HG02885 (cell line): ENCODE data around the gene SPATS2L.
A peak's percentile ranks its signal among the peaks of the same experiment; 100 is the strongest.

Experiments
- ATAC-seq: cut with Tn5 transposase; IDR thresholded peaks from one replicate; pipeline ENCODE4 v1.9.1; 2021; ENCODE audit warnings: mild to moderate bottlenecking; ENCODE audit not compliant: unreplicated experiment, poor library complexity

Gene SPATS2L

DNA sequence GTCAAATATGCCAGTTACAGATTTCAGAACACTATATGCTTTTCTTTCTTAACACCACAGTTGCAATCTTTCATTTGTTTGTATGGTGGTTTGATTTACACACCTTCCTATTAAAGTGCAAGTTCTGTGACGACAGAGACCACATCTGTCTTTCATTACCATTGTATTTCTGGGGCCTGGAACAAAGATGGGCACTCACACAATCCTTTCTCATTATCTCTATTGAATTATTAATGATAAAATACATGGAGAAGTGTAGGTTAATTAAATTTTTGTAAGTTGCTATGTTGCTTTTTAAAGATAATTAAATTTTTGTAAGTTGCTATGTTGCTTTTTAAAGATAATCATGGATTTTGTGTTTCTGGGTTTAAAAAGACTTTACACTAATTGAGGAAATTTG is 123.5 kb downstream of the SPATS2L start:
- no peak for ATAC-seq

DNA sequence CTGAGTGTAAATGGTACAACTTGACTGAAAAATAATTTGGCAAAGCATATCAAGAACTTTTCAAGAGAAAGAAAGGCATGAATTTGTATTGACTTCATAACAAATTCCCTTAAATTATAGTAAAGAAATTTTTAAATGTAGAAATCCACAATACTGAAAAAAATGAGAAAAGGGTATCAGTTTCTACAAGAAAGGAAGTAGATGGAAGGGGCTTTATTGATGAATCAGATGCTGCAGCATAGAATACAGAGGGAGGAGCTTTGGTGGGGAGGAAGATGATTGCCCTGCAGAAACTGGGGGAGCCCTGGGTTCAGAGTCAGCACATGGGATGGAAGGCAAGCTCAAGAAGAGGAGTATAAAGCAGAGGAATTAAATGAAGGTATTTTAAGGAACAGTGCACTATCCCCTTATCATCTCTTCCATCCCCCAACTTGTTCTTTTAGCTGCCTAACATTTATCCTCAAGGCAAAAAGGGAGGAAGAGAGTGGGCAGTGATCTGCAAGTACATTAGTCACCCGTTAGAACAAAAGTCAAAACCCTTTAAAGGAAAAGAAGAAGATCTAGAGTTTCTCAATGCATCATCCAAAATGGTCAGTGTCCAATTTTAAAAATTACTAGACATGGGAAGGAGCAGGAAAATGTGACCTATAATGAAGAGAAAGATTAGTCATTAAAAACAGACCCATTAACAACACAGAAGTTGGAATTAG is 125.7 kb downstream of the SPATS2L start:
- no peak for ATAC-seq

DNA sequence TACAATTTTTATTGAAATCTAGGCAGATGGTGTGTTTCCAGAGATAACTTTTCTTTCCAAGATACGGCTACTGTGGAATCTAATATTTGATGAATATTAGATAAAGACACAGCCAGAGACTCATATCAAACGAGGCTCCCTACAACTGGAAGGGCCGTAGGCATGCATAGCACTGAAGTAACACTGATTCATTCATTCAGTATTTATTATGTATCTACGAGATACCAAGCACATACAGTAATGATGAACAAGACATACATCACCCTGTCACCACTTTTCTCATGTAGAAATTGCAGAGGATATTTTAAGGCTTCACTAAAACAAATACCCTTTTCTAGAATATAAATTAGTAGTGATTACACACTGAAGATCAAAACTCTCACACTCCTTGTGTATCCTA is 128.9 kb downstream of the SPATS2L start:
- ATAC-seq = no peak

DNA sequence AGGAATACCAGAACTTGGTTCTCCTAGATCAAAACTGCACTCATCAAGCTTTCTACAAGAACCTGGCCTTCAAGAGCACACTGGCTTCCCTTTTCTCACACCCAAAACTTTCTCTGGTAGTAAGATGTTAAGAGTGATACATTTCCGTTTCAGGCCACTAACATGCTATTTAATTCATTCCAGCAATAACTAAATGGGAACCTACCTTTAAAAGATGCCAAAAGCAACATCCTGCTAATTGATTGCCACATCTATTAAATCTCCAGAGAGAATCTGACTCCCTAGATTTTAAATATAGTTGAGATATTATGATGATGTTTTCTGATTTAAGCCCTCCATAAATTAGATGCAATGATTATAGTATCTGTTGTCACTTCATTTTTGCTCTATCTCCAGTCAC is 131.8 kb downstream of the SPATS2L start:
- ATAC-seq = no peak

DNA sequence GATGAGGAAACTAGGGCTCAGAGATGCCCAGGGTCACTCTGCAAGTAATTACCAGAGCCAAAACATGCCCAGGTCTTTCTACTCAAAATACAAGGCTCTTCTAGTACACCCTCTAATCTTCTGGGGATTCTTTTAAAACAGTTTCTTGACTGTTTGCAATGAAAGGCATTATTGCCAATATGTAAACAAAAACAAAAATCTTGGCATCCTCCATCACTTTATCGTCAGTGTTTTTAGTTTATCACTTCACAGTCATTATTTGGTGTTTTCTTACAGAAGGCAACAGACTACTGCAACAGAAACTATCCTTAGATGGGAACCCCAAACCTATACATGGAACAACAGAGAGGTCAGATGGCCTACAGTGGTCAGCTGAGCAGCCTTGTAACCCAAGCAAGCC is 132.4 kb downstream of the SPATS2L start:
- ATAC-seq = no peak

DNA sequence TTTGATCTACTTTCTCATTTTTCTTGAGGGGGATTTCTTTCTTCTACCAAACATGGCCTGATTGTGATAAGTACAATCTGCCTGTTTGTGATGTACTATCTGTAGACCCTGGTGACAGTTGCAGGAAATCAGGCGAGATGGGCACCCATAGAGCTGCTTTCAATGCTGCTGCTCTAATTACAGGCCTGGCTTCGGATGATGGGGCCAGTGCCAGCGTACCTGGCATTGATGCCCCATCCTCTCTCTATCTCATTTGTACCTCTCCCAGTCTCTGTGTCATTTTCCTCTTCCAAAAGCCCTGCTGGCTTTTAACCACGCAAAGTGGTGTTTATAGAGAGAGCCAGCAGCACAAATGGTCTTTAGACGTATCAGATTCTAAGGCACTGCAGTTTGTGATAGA is 133.5 kb downstream of the SPATS2L start:
- ATAC-seq = no peak

DNA sequence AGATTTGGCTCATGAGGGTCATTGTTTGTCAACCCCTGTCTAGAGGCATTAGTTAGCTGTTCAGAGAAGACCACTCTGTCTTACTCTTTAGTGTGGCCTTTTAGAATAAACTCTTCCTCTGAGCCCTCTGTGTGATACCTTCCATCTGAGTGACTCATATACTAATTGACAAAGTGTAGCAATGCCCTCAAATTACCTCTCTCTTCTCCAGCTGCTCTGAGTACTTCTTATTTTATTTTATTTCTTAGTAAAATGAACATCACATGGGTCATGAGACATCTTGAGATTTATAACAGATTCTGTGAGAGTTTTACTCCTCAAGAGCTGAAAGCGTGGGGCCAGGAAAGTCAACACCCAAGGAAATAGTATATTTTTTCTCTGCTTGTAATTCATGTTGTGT is 136.0 kb downstream of the SPATS2L start:
- no peak for ATAC-seq

DNA sequence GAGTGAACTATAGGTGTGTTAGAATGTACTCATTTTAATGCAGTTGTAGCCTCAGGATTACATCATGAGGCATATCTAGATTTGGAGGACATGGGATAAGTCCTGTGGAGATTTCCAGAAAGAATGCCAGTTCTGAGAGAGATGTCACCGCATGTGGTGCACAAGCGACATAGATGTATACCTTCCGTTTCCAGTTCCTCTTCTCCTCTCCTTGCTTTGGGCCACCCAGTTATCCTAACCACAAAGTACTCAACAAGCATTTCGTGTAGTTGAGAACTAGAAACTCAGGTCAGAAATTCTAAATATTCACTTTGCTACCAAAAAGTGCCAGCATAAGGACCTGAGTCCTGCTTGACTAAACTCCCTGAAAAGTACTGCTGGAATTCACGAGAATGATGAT is 136.9 kb downstream of the SPATS2L start:
- no peak for ATAC-seq

DNA sequence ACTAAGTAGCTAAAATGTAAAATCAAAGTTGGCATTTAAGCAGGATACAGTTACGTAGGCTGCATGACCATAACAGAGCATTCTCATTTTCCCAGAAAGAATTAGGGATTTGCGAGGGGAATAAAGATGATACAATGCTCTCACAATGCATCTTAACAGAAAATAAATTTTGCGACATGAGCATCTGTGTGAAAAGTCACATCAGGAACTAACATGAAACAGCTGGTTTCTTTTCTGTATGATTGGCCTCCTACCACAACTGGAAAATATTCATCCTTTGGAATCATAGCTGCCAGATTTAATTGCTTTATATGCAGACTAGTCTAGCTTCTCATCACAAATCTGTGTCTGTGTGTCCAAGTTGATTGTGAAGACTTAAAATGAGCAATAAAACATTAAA is 137.4 kb downstream of the SPATS2L start:
- no peak for ATAC-seq

DNA sequence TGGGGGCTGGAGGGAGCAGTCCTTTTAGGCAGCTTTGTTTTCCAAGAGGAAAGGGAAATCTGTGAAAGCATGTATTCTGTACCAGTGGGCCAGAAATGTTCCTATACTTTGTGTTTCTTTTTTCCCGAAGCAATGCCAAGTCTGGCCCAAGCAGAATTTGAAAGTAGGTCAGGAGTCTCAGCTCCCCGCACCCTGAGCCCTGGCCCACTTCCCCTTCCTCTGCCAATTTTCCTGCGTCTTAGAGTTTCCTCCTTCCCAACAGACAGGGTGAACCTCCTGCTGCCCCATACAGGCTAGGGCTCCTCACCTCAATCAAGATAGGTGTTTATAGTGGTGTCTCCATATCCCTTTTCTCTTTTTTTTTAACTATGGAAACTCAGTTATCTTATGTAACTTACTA is 138.0 kb downstream of the SPATS2L start:
- no peak for ATAC-seq

DNA sequence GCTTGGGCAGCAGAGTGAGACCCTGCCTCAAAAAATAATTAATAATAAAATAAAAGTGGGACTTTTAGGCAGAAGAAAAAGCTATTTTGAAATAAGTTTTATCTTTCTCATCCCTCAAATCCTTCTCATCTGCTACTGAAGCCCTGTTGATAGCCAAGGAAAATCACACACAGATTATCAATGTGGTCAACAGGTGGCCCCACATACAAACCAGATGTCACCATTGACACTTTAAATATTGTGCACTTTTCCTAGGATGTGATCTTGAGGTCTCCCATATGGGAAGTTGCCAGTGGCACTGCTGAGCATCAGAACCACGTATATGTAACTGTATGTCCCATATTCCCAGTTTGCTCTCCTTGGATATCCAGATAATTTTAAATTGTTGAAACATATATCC is 138.8 kb downstream of the SPATS2L start:
- ATAC-seq = no peak

DNA sequence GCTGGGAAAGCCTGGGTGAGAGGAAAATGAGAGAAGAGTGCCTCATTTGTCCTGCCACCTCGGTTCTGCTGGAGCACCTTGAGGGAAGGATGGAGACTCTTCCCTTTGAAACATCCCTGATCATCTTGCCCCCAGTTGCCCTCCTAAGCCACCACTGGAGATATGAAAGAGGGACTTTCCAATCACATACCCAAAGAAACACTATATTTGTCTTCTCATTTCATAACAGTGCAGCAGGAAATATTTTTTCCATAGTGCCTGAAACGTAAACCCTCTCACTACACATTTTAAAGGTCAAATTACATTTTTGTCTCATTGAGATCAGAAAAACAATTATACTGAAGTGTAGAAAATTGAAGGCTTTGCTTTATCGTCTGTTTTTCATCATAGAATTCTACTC is 140.1 kb downstream of the SPATS2L start:
- no peak for ATAC-seq

DNA sequence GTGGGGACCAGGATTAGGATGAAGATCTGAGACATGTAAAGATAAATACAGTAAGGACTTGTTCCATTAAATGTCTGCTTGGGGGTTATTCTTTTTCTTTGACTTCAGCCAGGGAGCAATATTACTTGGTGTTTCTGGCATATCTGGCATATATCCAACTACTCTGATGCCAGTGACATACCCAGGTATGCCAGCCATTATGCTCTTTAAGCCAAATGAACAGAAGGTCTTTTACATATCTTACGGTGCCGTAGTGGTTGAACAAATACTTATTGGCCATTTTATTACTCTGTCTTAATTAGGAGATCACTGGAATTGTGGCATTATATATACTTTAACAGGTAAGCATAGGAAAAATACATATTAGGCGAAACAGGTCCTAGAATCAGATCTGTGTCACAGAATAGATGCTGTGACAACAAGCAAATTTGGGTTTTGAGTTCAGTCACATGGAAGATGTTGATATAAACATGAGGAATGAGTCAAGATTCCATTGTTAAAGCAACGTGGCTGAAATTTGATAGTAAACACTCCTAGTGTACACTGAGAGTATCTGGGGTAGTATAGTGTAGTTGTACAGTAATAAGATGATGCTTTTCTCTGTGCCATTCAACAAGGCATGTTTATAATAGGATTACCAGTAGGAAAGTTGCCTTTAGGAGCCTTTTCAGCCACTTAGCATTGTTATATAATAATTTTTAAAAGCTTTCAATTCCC is 140.8 kb downstream of the SPATS2L start:
- ATAC-seq = no peak

DNA sequence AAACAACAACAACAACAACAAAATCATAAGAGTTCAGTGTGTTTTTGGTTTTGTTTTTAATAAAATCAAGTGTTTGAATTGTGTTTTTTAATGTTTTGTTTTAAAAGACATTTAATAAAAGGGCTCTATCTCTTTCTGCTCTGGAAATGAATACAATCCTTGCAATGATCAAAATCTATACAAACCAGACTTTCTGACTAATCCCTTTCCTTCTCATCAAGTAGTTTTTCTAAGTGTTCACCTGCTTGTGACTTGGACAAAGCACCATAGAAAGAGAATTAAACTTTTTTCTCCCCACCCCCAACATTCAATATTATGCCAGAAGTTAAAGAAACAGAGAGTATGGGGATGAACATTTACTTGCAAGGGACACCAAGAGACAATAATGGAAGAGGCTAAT is 142.0 kb downstream of the SPATS2L start:
- ATAC-seq = no peak

DNA sequence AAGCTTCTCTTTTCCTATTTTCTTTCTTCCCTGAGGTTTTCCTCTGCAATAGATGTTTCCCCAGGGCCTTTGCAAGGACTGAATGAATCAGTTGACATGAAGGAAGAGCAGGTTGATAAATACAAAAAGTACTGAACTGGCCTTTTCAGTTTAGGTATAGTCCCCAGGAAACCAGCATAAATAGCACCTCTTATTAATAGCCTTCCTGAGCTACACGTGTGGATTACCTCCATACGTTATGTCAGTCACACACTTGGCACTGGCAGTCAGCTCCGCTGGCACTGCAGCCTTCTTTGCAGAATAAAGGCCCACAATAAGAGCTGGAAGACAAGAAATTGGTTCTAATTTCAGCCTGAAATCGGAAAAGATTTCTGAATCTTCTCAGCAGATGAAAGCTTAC is 142.7 kb downstream of the SPATS2L start:
- ATAC-seq = peak; percentile 37

DNA sequence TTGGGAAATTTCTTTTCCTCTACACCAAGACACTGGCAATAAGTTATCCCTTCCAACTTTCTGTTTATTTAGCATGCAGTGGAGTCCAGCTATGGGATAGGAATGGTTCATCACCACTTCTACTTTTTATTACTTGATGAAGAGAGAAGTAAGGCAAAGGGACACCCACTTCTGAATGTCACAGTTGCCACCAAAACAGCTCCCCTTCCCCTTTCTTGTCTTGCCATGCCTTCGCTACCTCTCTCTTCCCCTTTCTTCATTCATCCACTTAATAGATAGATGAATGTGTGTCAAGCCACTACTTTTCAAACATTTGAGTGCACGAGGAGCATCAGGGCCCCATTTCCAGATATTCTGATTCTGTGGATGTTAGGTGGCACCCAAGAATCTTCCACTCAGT is 143.8 kb downstream of the SPATS2L start:
- no peak for ATAC-seq

DNA sequence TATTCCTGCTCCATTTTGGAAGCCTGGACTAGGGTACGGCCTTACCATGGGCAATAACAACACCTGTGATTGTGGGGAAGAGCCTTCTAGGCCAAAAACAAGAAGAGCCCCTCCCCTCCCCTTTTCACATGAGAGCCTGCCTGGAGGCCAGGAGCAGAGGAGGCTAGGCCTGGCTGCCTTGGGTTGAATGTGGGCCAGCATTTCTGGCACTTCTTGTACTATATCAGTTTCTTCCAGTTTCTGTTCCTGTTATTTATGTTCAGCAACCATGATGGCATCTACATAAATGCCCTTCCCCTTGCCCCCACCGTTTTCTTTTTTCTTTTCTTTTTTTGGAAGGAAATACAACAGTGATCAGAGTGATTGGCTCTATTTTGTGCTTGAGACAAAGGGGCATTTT is 145.0 kb downstream of the SPATS2L start:
- no peak for ATAC-seq

DNA sequence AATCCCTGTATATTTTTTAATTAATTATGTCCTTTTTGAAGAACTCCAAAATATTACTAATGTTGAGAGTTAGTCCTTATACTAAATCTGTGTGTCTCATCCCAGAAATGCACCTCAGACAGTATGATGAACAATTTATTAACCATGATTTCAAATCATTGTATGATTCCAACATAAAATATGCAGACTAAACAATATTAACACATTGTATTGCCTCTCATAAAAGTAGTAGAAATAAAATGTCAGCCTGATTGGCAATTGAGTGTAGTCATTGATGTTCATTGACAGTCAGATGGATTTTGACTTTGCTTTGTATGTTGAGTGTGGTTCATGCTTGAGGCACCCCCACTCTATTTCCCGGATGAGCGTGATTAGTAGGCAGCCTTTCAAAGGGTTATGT is 145.9 kb downstream of the SPATS2L start:
- no peak for ATAC-seq

DNA sequence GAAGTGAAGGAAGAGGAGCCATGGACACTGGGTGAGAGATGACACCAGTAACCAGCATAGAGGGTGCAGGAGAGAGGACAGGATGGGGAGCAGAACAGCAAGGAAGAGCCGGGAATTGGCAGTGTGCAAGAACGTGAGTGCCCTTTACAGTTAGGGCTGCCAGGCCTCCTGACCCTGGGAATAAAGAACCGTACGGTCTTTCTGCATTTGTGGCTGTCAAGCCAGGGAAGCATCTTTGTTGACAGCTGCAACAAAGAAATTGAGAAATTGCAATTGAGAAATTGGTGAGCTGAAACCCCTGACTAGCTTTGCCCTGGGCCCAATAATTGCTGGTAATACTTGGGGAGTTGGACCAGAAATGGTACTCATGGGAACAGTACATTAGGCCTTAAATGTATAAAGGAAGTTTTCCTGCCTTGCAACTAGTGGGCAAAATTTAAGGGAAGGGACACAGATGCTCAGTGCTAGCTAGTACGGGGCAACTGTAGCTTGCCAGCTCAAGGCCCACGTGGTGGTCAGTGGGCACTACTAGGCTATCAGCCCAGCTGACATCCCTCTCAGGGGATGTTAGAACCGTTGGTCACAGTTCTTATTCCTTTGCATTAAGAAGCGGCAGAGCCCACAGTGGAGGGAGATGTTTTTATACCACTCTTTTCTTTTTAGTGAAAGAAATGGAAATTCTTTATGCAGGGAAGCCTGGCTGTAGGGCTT is 146.8 kb downstream of the SPATS2L start:
- ATAC-seq = no peak

DNA sequence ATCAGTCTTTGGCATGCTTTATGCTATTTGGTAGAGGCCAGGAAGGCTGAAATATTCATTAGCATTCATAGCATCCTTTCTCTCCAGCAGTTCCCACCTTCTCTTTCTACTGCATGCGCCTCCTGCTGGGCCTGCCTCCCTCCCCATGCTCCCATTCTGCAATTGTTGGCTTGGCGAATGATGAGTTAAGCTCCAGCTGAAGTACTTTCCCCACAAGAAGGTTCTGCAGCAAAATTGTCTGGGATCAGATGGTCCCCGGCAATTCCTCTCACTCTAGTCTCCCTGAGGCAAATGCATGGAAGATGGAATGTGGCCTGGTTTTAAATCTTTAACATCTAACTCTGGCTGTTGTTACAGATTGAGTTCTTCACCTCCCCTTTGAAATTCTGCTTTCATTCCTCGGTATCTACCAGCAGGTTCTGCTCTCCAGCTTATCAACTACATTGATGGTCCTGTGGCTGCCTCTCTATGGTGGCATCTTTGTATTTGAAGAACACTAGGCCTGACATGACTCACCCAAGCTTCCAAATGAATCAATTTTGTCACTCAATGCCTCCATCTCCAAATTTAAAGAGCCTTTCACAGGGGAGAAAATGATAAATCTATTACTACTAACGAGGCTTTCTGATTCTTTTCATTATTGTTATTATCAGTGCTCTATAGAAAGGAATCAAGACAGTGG is 147.5 kb downstream of the SPATS2L start:
- ATAC-seq = no peak
